Right lung (tissue), 5 donors: Measurements from ENCODE around the gene MEP1A. TPM values are rescaled to one million over a fixed set of nuclear protein-coding genes. Genes with fewer than 3 reads are reported as not detected.

Experiments used
- polyA plus RNA-seq, 5 donors: library from polyadenylated mRNA; unstranded; fragments of 120-200 nt; gene quantifications; one replicate each; pipeline versions ENCODE4 v1.2.1 to v1.2.3, GENCODE V29; 2013; ENCODE audit warnings: inconsistent platforms in 1 of 5, low replicate concordance in 1 of 5; ENCODE audit not compliant: insufficient read length in 5 of 5, insufficient read depth in 1 of 5

The MEP1A gene
- polyA plus RNA-seq, 5 donors, result 0.04 to 0.28 (median 0.22) TPM; not detected in 2

Other genes starting within 250 kb of the MEP1A start
- gene CYP39A1, start 140.6 kb upstream of the MEP1A start, polyA plus RNA-seq, result 10 to 100 TPM in 3 of 5 donors, 1 to 10 TPM in 2; 5.9 to 13.1 (median 11.6) TPM
- gene SLC25A27, start 140.4 kb upstream of the MEP1A start, polyA plus RNA-seq, result 100 to 1,000 TPM in 3 of 5 donors, 10 to 100 TPM in 2; 68.2 to 145 (median 113) TPM
- gene TDRD6, start 105.5 kb upstream of the MEP1A start, polyA plus RNA-seq, result 1 to 10 TPM; 1.3 to 2.6 (median 2.4) TPM
- gene PLA2G7, start 58.0 kb upstream of the MEP1A start, polyA plus RNA-seq, result 1 to 10 TPM in 3 of 5 donors, under 1 TPM in 2; 0.73 to 1.6 (median 1.3) TPM
- 1 to 10 TPM in 4 of 5 donors, under 1 TPM in 1; 0.34 to 4.2 (median 3.2) TPM for gene ANKRD66, start 46.5 kb upstream of the MEP1A start, polyA plus RNA-seq
- 100 to 1,000 TPM in 4 of 5 donors, 10 to 100 TPM in 1; 92.2 to 166 (median 130) TPM for gene ADGRF5, start 128.5 kb downstream of the MEP1A start, polyA plus RNA-seq
- under 1 TPM; 0.07 to 0.54 (median 0.22) TPM for gene ADGRF1, start 248.9 kb downstream of the MEP1A start, polyA plus RNA-seq